GM18498 (cell line): ENCODE data around the gene ZSWIM4.
"Not testable (repeated sequence)": the region's sequence is repeated elsewhere in the genome, so short reads cannot be mapped to it uniquely, and the experiment has no call there.

ENCODE experiments used
- ATAC-seq: cut with Tn5 transposase; IDR thresholded peaks from one replicate; pipeline ENCODE4 v1.9.1; 2021; ENCODE audit warnings: mild to moderate bottlenecking, moderate library complexity; ENCODE audit not compliant: unreplicated experiment

ZSWIM4 gene

DNA sequence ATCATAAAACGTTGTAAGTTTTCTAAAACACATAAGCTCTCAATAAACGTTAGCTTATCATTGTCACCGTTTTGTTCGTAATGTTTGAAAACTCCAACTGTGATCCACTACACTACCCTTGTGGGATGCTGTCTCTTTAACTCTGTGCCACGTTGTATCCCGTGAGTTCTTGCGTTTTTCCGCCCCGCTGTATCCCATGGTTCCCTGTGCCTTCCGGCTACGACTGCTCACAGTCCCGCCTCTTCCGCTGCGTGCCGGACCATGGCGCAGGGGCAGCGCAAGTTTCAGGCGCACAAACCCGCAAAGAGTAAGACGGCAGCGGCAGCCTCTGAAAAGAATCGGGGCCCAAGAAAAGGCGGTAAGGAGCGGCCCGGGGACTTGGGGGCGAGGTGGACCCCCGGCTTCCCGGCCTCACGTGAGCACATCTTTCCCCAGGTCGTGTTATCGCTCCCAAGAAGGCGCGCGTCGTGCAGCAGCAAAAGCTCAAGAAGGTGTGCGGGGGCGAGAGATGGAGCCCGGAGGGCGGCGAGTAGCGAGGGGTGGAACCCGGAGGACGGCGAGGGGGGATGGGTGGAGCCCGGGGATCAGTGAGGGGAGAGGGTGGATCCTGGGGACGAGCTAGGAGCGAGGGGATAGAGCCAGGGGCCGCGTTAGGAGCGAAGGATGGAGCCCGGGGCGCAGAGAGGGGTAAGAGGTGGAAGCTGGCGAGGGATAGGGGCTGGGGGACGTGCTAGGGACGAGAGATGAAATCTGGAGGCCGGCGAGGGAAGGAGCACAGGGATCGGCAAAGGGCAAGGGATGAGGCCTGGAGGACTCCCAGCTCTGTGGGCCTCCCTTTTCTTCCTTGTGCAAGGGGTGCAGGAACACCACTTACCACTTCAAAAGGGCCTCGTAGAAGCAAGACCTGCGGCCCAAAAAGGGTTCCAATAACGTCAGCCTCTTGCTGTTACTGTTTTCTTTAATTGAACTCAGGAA lies 20.7 kb upstream of the ZSWIM4 start, which contains the start of gene C19orf53:
C19orf53 (plus strand) TSS at position 240 of the 975 bp plus-strand sequence; CDS start at position 262, 22 bp downstream.
- peak; percentile 96 for ATAC-seq

DNA sequence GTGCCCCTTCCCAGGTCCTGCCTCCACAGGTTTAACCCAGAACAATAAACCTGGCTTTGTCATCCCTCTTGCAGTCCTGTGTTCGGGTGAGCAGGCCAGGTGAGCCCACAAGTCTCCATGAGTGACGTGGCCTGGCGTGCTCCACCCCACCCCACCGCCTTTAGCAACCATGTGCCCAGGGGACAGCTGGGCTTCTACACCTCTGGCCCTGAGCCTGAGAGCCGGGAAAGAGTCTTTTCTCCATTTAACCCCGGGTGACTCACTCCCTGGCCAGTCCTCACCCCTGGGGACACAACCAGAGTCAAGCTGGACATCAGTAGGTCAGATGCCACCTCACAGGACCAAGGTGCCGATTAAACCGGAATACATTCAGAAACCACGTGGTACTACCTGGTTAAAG lies 16.8 kb upstream of the ZSWIM4 start:
- ATAC-seq = no peak

DNA sequence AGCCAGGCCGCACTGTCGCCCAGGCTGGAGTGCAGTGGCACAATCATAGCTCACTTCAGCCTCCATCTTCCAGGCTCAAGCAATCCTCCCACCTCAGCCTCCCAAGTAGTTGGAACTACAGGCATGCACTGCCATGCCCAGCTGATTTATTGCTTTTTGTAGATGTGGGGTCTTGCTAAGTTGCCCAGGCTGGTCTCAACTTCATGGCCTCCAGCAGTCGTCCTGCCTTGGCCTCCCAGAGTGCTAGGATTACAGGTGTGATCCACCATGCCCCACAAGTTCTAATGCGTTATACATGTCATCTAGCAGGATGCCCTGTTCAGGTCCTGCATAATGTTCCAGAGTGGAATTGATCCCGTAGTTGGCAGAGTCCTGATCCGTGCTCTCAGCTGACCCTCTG lies 16.4 kb upstream of the ZSWIM4 start:
- no peak for ATAC-seq

DNA sequence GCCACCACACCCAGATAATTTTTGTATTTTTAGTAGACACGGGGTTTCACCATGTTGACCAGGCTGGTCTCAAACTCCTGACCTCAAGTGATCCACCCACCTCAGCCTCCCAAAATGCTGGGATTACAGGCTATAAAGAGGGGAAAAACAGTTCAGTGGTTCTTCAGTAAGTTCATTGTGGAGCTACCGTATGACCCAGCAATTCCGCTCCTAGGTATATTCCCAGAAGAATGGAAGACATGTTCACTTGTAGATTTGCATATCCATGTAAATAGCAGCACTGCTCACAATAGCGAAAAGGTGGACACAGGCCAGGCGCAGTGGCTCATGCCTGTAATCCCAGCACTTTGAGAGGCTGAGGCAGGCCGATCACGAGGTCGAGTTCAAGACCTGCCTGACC lies 15.4 kb upstream of the ZSWIM4 start:
- not testable (repeated sequence) for ATAC-seq

DNA sequence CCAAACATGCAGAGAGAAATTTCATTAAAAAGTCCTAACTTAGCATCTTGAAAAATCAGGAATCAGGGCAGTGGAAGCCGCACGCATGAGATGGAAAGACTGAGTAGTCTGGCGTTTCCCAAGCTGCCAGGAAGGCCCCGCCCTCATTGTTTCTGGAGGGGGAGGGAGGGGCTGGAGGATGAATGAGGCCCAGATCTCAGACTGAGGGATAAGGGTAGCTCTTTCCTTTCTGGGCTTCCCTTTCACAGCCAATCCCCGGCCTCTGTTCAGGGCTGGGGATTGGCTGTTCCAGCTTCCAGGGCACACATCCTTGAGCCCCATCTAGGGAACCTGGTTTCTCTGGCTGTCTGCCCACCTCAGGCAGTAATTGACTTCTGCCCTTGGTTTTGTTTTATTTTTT lies 13.7 kb upstream of the ZSWIM4 start:
- no peak for ATAC-seq

DNA sequence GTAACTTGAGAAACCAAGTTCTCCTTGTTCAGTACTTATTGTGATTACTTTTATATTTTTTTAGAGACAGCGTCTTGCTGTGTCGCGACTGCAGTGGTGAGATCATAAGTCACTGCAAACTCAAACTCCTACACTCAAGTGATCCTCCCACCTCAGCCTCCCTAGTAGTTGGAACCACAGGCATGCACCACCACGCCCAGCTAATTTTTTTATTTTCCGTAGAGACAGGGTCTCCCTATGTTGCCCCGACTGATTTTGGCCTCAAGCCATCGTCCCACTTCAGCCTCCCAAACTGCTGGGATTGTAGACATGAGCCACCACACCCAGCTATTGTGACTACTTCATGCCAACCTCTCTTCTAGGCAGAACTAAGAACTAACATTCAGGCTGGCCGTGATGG lies 12.7 kb upstream of the ZSWIM4 start:
- no peak for ATAC-seq

DNA sequence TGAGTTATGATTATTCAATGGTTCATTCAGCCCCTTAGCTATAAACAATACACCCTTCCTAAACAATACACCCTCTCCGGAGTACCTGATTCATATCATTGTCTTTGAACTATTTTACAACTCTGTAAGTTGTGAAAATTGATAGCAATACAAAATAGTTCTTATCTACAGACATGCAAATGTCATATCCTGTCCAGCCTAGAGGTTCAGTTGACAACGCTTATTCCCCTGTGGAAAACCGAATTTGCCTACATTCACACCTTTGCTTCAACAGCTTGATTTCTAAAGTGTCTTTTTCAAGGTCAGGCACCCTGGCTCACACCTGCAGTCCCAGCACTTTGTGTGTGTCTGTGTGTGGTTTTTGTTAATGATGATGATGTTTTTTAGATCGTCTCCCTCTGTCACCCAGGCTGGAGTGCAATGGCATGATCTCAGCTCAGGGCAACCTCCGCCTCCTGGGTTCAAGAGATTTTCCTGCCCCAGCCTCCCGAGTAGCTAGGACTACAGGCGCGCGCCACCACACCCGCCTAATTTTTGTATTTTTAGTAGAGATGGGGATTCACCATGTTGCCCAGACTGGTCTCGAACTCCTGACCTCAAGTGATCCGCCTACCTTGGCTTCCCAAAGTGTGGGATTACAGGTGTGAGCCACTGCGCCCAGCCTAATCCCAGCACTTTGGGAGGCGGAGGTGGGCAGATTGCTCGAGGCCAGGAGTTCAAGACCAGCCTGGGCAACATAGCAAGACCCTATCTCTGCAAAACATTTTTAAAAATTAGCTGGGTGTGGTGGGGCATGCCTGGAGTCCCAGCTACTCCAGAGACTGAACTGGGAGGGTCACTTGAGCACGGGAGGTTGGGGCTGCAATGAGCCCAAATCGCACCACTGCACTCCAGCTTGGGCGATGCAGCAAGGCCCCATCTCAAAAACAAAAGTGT lies 11.4 kb upstream of the ZSWIM4 start:
- no peak for ATAC-seq

DNA sequence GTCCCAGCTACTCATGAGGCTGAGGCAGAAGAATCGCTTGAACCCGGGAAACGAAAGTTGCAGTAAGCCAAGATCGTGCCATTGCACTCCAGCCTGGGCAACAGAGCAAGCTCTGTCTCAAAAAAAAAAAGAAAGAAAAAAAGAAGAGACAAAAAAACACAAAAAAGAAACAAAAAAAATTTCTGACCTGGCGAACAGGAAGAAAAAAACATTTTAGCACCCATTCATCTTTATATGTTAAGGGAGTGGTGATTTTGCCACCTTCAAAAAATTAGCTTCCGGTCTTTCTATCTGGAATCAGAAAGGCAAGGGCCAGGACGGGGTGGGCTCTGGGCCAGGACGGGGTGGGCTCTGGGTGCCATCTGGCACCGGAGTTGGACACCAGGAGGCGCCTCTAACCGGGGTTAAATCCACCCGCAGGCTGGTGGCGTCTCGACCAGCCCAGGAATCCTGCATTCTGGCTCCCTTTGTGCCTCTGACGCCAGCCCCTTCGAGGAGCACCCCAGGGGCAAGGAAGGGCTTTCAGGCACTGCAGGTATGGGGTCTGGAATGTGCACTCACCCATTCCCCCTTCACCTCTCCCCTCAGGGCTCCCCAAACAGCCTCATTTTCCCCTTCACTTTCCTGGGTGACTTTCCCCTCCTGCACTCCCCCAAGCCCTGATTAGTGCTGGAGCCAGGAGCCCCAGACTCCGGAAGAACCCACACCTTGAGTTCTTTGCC lies 10.4 kb upstream of the ZSWIM4 start:
- ATAC-seq = no peak

DNA sequence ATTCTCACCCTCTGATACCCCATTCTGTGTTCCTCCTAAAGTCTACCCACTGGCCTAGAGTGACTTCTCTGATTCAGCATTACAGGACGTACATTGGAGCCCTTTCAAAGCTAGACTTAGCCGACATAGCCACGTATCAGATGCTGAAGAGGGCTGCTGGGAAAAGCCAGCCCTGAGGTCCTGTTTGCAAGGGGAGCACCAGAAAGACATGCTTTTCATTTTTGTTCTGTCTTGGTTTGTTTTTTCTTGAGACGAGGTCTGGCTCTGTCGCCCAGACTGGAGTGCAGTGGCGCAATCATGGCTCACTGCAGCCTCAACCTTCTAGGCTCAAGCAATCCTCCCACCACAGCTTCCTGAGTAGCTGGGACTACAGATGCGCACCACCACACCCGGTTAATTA lies 6.3 kb upstream of the ZSWIM4 start:
- ATAC-seq = no peak

DNA sequence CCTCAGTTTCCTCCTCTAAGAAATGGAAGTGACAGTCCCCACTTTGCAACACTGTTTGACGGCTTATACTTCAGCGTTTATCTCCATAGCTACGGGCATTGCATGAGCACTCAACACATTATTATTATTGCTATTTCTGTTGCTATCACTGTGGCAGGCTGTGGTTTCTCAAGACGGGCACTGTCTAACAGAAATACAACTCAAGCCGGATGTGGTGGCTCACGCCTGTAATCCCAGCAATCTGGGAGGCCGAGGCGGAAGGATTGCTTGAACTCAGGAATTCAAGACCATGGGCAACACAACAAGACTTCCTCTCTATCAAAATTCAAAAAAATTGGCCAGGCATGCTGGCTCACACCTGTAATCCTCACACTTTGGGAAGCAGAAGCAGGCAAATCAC lies 4.9 kb upstream of the ZSWIM4 start:
- no peak for ATAC-seq

DNA sequence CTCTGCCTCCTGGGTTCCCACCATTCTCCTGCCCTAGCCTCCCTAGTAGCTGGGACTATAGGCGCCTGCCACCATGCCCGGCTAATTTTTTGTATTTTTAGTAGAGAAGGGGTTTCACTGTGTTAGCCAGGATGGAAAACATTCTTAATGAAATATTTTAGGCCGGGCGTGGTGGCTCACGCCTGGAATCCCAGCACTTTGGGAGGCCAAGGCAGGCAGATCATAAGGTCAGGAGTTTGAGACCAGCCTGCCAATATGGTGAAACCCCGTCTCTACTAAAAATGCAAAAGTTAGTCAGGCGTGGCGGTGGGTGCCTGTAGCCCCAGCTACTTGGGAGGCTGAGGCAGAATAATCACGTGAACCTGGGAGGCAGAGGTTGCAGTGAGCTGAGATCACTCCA lies 1.9 kb upstream of the ZSWIM4 start:
- ATAC-seq = not testable (repeated sequence)

DNA sequence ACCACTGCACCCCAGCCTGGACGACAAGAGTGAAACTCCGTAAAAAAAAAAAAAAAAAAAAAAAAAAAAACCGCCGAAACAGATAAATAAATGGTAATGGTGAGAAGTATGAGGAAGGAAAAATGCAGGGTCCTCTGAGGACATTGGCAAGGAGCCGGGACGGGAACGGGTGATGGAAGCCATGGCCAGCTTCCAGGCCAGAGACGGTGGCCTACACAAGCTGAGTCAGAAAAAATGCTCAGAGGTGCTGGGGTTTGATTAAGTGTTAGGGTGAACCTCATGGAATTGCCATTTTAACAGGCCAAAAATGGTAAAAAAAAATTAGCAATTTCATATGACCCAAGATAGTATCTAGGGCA lies 866 bp upstream of the ZSWIM4 start:
- ATAC-seq = no peak

DNA sequence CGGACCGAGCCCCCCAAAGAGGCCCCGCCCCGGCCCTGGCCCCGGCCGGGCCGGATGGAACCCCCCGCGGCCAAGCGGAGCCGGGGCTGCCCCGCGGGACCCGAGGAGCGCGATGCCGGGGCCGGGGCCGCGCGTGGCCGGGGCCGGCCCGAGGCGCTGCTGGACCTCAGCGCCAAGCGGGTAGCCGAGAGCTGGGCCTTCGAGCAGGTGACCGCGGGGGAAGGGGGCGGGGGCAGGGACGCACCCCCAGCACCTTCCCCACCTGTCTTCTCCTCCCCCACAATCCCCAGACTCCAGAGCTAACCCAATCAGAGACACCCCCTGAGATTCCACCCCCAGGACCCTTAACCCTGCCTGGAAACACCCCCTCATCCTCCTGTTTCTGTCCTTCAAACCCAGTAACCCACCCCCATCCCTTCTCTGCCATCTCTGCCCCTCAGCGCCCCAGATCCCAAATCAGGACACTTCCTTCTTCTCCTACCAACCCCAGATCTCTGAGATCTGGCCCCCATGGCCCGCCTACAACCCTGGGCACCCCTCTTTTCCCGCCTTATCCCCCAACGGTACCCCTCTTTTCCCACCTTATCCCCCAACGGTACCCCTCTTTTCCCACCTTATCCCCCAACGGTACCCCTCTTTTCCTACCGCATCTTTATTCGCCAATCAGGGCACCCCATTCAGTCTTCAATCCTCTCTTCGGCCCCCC lies 505 bp downstream of the ZSWIM4 start:
- ATAC-seq = peak; percentile 38

DNA sequence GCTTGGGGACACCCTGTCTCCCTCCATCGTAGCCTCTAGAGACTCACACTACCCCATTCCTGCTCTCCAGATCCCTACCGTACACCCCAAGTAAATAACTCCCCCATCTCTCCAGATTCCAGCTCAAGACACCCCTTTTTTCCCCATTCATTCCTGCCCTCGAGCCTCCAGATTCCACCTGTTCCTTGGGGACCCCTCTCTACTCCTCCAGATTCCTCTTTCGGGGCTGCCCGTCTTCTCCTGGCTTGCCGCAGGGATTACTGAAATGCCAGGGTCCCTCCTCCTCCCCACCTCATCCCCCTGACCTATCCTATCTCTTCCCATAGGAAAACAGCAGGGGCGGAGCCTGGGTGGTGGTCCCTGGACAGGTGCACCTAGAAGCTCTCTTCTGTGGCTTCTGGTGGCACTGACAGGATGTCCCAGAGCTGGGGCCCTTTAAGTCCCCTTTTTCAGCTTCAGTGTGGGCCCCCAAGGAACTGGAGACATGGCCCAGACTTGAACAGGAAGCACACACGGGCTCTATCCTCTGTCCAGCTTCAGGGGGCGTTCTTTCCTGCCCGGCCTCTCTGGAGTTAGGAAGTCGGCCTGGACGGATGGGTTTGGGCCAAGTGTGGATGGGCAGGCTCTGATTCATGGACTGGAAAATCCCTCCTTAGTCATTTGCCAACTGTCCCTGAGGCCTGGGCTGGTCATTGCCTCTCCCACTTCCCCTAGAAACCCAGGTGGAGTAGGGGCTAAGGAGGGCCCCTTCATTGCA lies 1.2 kb downstream of the ZSWIM4 start:
- no peak for ATAC-seq

DNA sequence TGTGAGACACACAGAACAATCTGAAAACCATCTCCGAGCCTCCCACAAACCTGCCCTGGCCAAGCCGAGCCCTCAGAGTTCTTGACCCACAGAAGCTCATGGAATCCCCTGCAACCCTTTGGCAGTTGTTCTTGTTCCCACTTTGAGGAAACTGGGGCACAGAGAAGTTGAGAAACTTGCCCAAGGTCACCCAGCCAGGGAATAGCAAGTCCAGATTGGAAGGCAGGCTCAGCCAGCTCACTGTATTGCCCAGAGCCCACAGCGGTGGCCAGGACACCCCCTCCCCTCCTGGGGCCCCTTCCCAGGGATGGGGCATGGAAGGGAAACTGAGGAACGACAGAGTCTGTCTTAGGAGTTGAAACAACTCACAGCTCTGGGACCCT lies 1.8 kb downstream of the ZSWIM4 start:
- no peak for ATAC-seq

DNA sequence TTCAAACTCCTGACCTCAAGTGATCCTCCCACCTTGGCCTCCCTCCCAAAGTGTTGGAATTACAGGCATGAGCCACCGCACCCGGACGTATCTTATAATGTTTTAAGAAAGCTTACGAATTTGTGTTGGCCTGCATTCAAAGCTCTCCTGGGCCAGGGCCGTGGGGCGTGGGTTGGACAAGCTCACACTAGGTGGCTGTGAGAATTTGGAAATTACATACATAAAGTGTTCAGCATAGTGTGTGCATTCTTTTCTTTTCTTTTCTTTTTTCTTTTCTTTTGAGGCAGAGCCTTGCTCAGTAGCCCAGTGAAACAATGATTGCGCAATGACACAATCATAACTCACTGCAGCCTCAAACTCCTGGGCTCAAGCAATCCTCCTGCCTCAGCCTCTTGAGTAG lies 2.6 kb downstream of the ZSWIM4 start:
- no peak for ATAC-seq

DNA sequence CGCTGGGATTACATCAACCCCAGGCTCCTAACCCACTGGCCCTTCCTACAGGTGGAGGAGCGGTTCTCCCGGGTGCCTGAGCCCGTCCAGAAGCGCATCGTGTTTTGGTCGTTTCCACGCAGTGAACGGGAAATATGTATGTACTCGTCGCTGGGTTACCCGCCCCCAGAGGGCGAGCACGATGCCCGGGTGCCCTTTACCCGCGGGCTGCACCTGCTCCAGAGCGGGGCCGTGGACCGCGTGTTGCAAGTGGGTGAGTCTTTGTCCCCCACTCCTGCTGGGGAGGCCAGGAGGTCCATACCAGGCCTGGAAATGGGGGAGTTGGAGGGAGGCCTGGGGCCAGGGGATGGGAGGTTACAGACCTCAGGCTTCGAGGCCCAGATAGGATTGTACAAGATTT lies 4.4 kb downstream of the ZSWIM4 start:
- ATAC-seq = no peak

DNA sequence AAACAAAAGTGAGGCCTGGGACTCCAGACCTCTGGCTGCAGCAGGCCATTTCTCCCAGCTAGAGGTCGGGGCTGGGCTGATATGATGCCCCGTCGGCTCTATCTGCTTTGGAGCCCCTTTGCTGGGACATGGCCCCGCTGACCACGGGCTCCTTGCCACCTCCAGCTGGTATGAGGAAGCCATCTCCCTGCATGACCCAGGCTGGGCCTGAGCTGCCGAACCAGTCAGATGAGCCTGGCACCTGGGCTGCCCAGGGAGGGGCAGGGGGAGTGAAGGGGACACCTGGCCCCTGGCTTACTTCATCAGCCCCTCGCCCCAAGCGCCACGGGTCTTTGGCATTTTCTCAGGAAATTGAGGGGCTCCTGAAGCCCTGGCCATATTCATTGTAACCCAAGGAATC lies 7.8 kb downstream of the ZSWIM4 start:
- no peak for ATAC-seq

DNA sequence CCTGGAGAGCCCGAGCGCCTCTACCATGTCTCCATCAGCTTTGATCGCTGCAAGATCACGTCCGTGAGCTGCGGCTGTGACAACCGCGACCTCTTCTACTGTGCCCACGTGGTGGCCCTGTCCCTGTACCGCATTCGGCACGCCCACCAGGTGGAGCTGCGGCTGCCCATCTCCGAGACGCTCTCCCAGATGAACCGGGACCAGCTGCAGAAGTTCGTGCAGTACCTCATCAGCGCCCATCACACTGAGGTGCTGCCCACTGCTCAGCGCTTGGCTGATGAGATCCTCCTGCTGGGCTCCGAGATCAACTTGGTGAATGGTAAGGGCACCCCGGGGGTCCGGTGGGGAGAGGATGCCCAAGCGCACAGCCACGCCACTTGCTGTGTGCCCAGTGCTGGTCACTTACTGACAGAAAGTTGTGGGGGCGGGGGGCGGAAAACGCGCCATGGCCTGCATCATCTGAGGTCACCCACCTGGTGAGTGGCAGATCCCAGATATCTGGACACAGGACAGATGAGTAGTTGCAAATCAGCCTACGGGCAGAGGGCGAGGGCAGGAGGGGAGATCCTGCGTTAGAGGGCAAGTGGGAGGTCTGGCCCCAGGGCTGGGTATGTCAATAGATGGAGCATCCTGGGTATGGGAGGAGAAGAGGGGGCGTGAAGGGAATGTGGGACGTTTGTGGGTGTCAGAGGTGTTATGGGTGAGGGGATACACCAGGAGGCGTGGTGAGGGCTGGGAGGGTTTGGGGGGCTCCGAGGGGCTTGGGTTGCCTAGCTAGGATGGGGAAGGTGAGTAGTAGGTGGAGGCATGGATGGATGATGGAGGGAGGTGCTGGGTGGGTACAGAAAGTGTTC lies 9.8 kb downstream of the ZSWIM4 start:
- ATAC-seq = no peak
